Embryonic facial prominence (tissue), 1 donor: ENCODE measurements around the gene ETV4.

ENCODE experiments used
- DNase-seq: peaks from one replicate; pipeline ENCODE4 v3.0.0-alpha.2; 2016; ENCODE audit errors: extremely low spot score

The ETV4 gene

DNA sequence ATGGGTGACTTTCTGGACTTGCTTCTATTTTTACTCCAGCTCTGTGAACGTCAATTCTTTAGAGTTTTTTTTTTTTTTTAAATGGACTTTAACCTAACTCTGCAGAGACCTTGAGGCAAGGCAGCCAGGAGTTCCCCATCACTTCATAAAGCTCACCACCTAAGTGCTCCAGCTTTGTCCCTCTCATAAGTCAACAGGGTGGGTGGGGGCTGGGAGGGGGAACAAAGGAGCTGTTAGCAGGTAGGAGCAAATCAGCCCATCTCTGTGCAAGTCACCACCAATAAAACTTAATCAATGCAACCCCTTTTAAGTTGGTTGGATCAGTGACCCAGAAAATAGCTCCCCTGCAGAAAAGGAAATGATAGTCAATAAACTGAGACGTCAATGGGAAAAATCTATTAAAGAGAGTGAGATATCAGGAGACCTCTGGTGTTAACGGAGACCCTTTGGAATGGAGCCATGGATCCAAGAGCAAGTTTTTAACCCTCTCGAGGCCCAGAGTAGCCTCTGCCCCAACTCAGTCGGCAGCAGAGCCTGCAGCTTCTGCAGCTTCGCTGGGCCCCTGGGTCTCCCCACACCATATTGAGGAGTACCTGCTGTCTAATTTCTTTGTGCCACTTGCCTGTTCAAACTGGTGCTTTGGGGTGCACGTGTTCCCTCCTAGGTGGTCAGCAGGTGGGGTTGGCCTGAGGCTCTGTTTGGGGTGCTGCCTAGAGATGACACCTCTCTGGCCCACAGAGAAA lies 27.6 kb upstream of the ETV4 start:
- no peak for DNase-seq

DNA sequence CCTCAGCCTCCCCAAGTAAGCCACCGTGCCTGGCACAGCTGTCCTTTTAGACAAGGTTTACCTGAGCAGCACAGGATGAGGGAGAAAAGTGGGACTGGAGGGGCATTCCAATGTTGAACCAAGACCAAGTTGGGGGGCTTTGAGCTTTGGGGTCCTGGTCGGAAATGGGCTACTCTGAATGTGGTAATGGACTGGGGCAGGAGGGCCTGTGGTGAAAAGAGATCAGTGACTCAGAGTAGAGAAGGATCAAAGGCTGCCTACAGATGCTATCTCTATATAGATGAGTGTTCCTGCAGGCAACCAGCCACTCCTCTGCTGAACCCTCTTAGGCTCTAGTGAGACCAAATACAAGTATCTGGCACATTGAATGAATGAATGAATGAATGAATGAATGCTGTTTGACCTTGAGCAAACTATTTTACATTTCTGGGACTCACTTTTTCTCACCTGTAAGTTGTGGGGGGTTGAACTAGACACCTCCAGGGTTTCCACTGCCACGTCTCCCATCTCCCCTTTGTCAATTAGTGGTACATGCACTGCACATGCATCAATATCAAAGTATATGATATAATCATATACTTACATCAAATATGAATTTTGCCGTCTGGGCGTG lies 26.3 kb upstream of the ETV4 start:
- DNase-seq = no peak

DNA sequence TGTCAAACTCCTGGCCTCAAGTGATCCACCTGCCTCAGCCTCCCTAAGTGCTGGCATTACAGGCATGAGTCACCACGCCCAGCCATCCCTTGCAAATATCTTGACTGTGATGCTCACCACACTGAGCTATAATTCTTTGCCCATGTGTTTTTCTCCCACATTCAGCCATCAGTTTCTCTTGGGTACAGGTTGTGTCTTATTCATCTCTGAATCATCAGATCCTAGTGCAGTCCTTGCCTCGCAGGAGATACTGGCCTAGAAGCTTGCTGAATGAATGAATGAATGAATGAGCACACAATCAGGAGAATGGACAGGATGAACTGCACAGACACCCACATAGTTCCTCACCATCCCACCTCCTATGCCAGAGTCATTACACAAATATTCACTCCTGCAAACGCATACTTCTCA lies 24.4 kb upstream of the ETV4 start:
- no peak for DNase-seq

DNA sequence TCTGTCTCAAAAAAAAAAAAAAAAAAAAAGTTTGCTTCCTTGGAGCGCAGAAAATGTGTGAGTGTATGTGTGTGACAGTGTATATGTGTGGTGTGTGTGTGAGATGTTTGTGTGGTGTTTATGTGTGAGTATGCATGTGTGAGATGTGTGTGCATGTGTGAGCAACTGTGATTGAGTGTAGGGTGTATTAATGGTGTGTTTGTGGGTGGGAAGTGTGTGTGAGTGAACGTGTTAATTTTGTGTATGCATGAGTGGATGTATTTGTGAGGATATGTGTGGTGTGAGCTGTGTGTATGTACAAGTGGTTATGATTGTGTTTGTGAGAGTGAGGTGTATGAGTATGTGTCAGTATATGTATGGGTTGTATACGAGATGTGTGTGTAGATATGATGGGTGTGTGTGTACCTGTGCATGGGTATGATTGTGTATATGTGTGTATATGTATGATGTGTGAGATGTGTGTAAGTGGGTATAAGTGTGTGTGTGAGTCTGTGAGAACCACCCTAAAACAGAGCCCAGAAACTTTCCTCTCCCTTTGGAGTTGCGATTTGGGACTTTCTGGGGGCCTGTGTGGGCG lies 22.5 kb upstream of the ETV4 start:
- DNase-seq = no peak

DNA sequence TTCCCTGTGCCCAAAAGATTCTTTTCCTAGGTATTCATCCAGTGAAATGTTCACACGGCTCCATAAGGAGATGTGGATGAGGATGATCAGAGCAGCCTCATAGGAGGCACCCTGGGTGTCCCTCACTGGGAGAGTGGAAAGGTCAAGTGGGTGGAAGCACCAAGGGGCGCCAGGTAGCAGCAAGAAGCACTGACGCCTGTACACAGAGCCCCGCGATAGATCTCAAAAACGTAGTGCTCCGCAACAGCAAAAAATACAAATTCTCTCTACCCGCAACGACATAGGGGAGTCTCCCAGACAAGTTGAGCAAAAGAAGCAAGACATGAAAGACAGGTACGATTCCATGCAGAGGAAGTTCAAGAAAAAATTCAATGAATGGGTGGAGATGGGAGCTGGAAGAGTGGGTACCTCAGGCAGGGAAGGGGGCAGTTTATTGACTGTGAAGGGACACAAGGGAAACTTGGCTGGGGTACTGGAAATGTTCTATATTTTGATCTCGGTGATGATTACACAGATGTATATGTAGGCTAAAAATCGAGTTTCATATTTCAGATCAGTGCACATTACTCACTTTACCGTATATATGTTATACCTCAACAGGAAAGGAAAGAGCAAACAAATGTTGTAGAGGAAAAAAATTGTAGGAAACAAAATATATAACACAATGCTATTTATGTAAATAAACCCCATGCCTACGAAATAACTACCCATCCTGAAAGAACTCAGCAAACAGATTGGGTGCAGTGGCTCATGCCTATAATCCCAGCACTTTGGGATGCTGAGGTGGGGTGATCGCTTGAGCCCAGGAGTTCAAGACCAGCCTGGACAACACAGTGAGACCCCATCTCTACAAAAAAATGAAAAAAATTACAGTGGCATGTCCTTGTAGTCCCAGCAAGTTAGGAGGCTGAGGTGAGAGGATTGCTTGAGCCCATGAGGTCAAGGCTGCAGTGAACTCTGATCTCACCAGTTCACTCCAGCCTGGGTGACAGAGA lies 17.8 kb upstream of the ETV4 start:
- no peak for DNase-seq

DNA sequence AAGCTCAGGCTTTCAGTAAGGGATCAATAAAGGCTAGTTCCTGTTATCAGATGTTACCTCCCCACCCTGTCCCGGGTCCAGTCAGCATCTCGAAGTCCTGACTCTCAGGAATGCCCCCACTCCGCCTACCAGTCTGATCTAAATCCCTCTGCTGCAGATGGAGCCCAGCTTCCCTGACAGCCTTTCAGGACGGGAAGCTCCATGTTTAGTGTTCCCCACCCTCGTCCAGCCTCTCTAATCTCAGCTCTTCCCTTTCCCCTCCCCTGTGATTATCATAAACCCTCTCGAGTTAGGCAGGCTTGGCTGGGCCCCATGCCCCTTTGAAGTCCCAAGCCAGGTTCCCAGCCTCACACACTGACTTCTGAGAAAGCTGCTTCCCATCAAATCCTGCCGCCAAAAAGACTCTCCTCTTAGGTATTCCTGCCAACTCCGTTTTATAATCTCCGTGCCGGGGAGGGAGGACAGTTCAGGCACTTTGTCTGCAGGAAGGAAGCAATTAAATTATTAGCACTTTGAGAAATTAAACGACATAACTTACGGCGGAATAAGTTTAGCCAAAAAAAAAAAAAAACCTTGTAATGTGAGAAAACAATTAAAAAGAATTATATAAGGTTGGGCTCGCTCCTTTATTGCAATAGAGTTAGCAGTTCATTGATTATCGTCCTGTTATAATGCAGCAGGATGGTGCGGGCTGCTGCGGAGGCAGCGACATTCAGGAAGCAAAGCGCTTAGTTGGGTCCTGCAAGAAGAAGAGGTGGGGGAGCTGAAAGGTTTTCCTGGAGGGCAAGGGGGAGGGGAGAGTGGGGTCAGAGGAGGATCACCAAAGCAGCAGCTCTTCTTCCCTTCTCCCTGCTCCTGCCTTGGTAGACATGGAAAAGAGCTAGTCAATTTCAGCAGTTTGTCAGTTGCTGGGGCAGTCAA lies 16.8 kb upstream of the ETV4 start:
- DNase-seq = no peak

DNA sequence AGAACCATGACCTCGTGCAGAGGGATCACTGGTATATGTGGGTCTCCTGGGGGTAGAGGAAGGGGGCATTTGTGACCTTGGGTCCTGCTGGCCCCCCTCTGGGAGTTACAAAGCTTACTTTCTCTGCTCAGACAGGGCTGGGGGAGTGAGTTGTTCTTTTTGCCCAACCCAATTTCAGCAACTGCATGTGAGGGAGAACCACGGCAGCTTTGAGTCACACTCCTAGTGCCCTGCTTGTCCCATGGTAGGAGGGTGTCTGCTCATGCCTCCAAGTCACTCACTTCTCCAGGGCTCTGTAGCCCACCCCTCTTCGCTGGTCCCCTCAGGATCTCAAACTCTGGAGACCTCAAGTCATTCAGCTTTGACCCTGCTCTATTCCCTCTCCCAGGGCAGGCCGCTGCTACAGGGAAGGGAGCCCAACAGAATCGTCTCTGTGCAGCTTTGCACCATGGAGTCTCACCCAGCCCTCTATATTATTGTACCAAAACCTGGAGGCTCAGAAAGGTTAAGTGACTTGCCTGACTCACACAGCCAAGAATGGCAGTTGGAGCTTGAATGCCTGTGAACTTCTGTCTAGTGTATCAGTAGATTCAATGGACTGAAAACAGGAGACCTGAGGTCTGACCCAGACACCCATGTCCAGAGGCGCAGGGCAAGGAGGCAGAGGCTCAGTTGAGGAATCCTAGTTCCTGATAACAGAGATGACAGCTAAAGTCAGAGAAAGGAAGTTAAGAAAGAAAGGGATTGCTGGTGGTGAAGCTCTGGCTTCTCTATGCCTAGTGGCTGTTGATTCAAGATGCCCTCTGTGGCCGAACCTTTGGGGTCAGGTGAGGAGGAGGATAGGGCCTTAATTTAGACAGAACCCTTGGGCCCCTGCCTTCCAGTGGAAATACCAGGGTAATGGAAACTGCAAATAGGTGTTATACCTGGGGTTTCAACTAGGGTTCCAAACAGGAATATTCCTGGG lies 14.6 kb upstream of the ETV4 start:
- no peak for DNase-seq

DNA sequence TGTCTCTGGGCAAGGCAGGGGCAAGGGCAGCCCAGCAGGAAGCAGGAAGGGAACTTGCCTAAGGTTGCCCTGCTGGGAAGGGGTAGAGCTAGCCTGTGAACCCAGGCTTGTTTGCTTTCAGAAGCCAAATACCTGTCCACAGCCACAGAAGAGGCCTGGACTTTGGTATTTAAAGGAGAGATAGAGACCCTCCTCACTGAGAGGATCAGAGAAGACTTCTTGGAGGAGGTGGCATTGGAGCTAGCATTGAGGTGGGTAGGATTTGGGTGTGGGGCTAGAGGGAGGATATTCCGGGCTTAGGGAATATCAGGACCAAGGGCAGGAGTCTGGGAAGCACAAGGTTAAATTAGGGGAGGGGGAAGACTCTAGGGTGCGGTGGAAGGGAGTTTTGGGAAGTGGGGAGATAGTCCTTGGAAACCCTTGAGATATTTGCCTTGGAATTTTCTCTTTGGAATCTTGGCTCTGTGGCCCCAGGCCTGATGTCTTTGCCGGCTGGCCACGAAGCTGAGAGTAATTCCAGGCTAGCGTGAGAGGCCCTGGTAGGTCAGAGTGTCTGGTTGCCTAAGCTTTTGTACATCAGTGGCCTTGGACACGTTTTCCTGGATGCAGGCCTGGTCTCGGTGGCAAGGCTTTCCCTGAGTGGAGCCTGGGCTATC lies 13.1 kb upstream of the ETV4 start:
- no peak for DNase-seq

DNA sequence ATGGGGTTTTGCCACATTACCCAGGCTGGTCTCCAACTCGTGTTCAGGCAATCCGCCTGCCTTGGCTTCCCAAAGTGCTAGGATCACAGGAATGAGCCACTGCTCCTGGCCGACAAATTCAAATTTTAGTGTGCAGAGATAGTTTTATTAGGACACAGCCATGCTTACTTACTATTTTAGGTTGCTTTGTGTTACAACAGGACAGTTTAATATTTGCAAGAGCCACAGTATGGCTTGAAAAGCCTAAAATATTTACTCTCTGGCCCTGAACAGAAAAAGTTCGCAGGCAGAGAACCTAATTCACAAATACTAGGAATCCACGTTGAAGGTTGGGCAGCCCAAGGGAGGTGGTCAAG lies 12.6 kb upstream of the ETV4 start:
- no peak for DNase-seq

DNA sequence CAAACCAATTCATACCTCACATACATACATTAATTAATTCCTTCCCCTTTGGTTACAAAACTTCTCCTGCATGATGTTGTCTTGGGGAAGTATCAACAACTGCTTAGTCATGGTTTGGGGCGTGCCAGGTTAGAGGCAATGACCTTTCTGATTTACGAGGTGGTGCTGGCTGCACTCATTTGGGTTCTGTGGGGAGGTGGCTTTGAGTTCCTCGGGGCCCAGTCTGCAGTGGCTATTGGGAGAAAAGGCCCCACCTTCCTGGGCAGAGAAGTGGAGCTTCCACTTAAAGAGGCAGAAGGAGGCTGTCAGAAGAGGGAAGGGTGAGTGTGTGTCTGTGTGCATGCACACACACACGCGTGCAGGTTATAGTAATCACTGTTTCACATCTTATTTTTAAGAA lies 10.2 kb upstream of the ETV4 start:
- DNase-seq = no peak

DNA sequence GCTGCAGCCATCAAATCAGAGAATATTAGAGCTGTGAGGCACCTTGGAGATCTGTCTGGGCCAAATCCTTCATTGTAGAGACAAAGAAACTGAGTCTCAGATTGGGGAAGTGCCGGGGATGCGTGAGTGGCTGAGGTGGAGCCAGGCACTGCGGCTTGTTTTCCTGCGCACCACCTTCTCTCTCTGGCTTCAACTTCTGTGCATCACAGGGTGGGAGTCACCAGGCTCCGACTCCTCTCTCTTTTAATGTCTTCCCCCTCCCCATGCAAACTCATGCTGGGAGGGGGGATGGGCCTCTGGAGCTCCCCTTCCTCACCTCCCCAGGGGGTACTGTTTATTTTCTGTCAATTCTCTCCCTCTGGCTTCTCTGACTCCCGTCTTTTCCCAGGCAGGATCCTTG lies 8.7 kb upstream of the ETV4 start:
- no peak for DNase-seq

DNA sequence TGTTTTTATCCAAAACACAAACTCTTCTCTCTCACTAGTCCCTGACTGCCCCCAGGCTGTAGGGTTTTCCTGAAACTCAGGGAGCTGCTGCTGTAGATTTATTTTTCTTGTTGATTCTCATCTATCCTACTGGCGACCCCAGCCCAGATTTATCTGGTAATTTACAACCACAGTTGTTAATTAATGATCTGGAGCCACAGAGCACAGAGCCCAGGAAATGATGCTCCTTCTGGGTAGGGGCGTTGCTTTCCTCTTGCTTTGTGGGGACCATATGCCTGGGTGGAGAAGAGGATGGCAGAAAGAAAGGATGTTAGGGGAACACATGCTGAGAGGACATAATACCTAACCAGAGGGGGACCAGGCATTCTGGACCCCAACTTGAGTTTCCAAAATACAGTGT lies 7.4 kb upstream of the ETV4 start:
- no peak for DNase-seq

DNA sequence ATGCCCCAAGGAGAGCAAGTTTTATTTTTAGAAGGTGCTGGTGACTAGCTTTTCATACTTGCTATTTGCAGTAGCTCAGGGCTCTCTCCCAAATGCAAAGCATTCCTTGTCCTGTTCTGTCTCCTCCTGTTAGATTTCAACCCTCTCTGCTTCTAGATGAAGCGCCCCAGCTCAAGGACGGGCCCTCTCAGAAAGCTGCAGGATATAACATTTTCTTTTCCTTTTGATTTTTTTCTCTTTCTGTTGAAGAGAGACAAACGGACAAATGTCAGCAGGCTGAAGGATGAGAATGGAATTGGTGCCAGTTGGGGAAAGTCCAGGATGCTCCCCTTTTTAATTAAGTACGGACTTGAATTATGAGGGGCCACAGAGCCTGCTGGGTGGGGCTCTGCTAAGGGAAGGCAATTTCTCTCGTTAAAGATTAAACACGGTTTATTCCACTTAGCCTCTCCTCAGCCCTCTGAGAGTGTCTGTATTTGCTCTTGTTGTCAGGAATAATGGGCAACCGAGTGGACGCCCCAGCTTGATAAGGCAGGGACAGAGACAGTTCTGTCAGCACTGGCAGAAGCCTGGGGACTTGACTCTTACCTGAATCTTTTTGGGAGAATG lies 6.2 kb upstream of the ETV4 start:
- no peak for DNase-seq

DNA sequence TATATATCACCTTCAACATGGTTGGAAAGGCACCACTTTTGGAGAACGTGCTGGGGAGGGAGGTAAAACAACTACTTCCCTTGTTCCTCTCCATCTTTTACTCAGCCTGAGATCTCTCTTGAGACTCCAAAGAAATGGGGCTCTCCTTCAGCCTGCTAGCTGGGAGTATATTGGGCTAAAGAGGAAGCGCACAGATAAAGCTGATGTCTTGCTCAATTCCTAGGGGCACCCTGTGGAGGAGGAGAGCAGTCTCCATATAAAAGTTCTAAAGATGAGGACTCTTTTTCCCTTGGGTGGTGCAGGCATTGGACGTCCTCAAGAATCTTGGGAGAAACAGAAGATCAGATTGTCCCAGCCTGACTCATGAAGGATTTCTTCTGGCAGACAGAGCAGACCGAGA lies 4.6 kb upstream of the ETV4 start:
- no peak for DNase-seq

DNA sequence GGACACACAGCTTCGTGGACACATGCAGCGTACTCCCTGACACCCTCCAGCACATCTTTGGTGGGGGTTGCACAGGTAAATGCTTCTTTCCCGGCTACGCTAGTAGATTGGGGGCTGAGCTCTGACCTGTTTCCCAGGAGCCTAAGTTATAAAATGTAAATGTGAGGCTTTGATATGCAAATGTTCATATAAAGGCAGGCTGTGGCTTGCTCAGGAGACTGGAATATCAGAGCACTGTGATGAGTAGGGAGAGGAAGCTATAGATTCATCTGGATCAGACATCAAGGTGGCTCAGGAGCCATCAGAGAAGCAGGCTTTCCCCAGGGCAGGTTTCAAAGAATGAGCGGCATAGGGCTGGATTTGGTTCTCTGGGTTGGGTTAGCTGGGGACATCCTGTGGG lies 3.4 kb upstream of the ETV4 start:
- DNase-seq = no peak

DNA sequence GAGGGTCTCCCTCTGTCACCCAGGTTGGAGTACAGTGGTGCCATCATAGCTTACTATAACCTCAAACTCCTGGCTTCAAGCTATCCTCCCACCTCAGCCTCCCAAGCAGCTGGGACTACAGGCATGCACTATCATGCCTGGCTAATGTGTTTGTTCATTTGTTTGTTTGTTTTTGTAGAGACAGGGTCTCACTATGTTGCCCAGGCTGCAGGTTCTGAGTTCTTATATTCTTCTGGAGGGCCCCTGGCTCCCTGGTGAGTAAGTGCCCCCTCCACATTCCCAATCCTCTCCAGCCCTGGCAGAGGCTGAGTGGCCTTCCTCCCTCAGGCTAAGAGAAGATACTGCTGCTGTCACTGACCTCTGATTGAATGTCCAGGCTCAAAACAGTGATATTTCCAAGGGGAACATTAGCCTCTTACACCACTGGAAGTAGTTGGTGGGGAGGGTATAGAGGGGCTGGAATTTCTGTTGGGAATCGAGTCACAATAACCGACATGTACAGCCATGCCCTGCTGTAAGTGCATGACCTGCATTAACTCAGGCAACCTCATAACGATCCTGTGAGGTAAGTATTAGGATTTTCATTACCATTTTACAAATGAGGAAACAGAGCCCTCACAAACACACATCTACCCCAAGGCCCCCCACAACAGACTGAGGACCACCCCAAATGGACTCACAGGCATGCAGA lies 2.7 kb upstream of the ETV4 start:
- DNase-seq = no peak

DNA sequence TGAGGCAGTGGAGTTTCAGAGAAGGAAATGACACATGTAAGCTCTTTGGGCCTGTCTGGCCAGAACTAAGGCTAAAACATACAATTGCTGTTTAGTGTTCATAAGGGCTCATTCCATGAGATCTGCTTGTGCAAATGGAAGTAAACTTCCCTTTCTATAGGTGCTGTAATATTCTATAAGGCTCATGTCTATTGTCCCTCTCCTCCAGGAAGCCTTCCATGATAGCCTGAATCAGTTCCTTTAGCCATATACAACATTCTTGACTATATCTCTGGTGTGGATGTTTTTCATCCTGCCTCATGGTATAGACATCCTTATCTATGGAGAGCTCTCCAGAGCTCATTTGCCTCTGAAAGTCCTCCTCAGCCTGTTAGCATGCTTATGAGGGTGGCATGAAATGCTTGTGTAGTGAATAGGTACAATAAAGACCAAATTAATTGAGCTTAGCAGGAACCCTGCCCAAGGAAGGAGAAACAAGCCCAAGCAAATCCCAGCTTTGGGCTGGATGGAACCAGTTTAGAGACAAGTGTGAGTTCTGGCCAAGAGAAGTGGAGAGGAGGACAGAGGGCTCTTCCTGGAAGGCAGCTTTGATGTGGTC lies 1.6 kb upstream of the ETV4 start:
- no peak for DNase-seq

DNA sequence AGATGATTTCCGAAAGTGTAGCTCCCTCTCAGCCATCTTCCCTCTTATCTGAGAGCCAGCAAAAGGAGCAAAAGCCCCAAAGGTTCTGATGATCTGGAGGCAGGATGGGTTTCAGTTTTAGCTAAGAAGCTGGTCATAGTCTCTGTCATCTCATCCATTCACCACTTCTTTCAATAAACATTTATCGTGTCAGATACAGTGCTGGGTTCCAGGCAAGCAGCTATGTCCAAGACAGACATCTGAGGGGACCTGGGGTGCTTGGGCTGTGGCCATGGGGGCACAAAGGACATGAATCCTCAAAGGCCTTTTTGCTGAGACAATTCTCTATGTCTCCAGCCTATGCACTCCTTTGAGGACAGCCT lies 1.0 kb upstream of the ETV4 start:
- DNase-seq = no peak

DNA sequence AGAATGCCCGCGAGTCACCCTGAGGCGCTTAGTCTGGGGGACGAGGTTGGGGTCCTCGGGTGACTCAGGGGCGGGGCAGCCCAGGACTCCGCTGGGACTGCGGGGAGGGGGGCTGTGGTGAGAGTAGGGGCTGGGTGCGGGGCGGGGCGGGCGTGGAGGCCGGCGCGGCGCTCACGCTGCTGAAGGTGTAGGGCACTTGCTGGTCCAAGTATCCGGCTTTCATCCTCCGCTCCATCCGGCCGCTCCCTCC lies 832 bp downstream of the ETV4 start:
- DNase-seq = no peak
